Activated CD8-positive, alpha-beta memory T cell treated with anti-CD3 and anti-CD28 coated beads for 1 hour (primary cell): ENCODE results near the gene REPIN1.

Experiments used
- DNase-seq, 2 donors: peaks; one replicate each; pipeline ENCODE4 v3.0.0-alpha.2; 2020; ENCODE audit warnings: low read depth in 1 of 2; ENCODE audit errors: extremely low read depth in 1 of 2

REPIN1 gene

GRCh38 chr7:150420242-150420641, 51.6 kb downstream of the REPIN1 start:
- DNase-seq = no peak

DNA sequence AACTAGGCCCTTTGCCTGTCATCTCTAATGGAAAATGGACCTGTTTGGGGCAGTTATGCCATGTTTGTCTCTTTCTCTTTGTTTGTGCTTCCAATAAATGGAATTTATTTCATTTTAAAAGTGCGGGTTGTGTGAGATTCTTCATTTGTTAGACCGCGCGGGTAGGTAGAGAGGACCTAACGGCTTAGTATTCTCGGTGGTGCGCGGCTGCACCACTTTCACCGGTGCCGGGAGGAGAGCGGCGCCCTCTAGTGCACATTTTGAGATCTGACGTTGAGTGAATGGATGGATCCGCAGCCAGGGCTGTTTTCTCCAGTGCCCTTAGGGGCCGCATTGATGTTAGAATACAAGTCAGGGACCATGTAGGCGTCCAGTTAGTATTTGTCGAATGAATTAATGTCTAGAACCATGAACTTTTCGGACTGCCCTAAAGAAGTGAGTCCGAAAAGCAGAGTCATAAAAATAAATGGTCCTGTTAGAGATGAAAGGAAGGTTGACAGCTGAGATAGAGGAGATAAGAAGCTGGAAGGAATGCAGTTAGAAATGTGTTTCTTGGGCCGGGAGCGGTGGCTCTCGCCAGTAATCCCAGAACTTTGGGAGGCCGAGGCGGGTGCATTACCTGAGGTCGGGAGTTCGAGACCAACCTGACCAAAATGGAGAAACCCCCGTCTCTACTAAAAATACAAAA, 52.5 kb downstream of the REPIN1 start:
- peak; percentile 68 to 78 for DNase-seq

DNA sequence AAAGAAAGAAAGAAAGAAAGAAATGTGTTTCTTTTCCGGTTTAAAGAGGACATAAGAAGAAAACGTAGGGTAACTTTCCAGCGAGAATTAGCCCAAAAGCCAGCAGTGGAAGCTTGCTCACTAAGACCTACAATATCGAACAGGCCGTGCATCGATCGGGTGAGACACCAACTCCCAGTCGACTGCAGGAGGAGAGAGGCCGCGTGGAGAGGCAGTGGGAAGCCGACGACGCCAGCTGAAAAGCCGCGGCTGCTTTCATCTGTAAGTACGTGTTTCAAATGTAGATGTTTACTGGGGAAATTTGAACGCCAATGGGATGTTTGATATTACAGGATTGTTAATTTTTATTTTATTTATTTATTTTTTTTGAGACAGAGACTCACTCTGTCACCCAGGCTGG, 53.2 kb downstream of the REPIN1 start:
- no peak for DNase-seq
